Calu3 (cell line): Measurements from ENCODE around the gene CHD2. TPM values are rescaled to one million over a fixed set of nuclear protein-coding genes. Genes with fewer than 3 reads are reported as not detected.

ENCODE experiments used
- BruUV-seq: library from RNA; stranded (reverse); fragments of 400-500 nt; replicated peaks from 2 replicates; lab custom pipeline; 2021; lab: Mats Ljungman, UMichigan
- CTCF ChIA-PET: fragments of 300-600 bp; sonication (Branson Sonifier 250); formaldehyde crosslinking; loops from one replicate; lab custom pipeline; 2022; ENCODE audit warnings: antibody characterized with exemption; lab: Charles Lee
- DNase-seq: peaks from one replicate; pipeline ENCODE4 v3.0.0; 2022
- H3K27ac Mint-ChIP-seq: one replicate; pipeline ENCODE4 v1.8.0; 2022; ENCODE audit warnings: mixed read lengths; ENCODE audit not compliant: unreplicated experiment
- H3K27me3 Mint-ChIP-seq: one replicate; pipeline ENCODE4 v1.8.0; 2022; ENCODE audit warnings: mixed read lengths; ENCODE audit not compliant: unreplicated experiment
- H3K36me3 Mint-ChIP-seq: one replicate; pipeline ENCODE4 v1.8.0; 2022; ENCODE audit warnings: mild to moderate bottlenecking, moderate library complexity, mixed read lengths; ENCODE audit not compliant: insufficient read depth, unreplicated experiment
- H3K4me1 Mint-ChIP-seq: one replicate; pipeline ENCODE4 v1.8.0; 2022; ENCODE audit warnings: mild to moderate bottlenecking, low read depth, mixed read lengths; ENCODE audit not compliant: unreplicated experiment
- H3K4me3 Mint-ChIP-seq: one replicate; pipeline ENCODE4 v1.8.0; 2022; ENCODE audit warnings: mild to moderate bottlenecking, low read depth, moderate library complexity, mixed read lengths; ENCODE audit not compliant: unreplicated experiment
- H3K9me3 Mint-ChIP-seq: one replicate; pipeline ENCODE4 v1.8.0; 2022; ENCODE audit warnings: low read depth, mixed read lengths; ENCODE audit not compliant: unreplicated experiment
- intact Hi-C: fragments of 100-400 bp; cut with micrococcal nuclease; formaldehyde crosslinking; loops from one replicate; pipeline ENCODE4 v1.10.0; 2022; ENCODE audit not compliant: unreplicated experiment
- total RNA-seq: library from RNA; stranded (reverse); gene quantifications from 2 replicates; pipeline ENCODE4 v1.2.3, GENCODE V29; 2022
- TF ChIP-seq, protein P1 (sequence below): fragments of 200-600 bp; IDR thresholded peaks from one replicate; pipeline ENCODE4 v1.8.0; 2022; ENCODE audit warnings: antibody characterized with exemption; ENCODE audit not compliant: unreplicated experiment

The CHD2 gene
- total RNA-seq, 1 experiment from 2014 or later: 140 TPM

DNA sequence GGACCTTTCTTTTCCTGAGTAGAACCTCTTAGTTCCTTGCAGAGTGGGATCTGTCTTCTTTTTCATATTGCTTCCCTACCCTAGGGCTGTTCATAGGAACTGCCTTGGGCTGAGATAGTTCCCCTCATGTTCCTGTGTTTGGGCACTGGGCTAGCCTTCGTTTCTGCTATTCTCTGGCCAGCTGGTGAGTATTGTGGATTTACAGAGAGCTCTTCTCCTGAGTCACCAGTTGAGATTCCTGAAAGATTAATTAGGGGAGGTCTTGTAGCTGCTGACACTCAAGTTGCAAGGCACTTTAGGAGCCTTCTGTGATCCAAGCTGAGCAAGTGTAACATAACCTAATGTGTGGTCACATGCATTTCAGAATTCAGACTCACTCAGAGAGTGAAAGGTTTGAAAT, 30.7 kb downstream of the CHD2 start:
- Mint-ChIP-seq H3K4me3 (no peak overlapping the region), H3K36me3 (peaks cover 96% of the 10 kb centered on the region), H3K4me1 (no peaks in the 10 kb centered on the region), H3K9me3 (no peaks in the 10 kb centered on the region), H3K27me3 (no peaks in the 10 kb centered on the region), H3K27ac (no peak overlapping the region)
- no TSS peak for BruUV-seq
- DNase-seq: no peak
- intact Hi-C loops: no loop called here
- TF ChIP-seq, protein P1, sequence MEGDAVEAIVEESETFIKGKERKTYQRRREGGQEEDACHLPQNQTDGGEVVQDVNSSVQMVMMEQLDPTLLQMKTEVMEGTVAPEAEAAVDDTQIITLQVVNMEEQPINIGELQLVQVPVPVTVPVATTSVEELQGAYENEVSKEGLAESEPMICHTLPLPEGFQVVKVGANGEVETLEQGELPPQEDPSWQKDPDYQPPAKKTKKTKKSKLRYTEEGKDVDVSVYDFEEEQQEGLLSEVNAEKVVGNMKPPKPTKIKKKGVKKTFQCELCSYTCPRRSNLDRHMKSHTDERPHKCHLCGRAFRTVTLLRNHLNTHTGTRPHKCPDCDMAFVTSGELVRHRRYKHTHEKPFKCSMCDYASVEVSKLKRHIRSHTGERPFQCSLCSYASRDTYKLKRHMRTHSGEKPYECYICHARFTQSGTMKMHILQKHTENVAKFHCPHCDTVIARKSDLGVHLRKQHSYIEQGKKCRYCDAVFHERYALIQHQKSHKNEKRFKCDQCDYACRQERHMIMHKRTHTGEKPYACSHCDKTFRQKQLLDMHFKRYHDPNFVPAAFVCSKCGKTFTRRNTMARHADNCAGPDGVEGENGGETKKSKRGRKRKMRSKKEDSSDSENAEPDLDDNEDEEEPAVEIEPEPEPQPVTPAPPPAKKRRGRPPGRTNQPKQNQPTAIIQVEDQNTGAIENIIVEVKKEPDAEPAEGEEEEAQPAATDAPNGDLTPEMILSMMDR: no peak
- CTCF ChIA-PET: no interaction called here

DNA sequence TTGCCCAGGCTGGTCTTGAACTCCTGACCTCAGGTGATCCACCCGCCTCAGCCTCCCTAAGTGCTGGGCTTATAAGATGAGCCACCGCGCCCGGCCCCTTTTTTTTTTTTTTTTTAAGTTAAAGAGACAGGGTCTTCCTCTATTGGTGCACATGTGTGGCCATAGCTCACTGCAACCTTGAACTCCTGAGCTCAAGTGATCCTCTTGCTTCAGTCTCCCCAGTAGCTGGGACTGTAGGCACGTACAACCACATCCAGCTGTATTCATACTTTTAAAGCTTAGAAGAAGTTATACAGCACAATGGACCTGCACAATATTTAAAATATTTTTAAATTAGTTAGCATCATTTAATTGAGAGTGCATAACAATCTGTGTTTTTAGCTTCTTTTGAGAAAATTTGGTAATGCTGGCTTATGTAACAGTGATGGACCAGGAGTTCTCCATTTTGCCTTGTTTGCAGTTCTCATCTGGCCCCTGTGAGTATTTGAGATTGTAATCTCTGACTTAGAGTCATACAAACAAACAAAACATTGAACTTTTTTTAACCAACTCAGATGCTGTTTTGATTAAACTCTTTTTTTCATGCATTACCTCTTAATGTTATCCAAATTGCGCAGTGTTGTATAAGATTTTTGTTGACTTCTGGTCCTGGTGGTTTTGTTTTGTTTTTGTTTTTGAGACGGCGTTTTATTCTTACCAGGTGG, 33.0 kb downstream of the CHD2 start:
- H3K9me3 Mint-ChIP-seq: no peaks in the 10 kb centered on the region

DNA sequence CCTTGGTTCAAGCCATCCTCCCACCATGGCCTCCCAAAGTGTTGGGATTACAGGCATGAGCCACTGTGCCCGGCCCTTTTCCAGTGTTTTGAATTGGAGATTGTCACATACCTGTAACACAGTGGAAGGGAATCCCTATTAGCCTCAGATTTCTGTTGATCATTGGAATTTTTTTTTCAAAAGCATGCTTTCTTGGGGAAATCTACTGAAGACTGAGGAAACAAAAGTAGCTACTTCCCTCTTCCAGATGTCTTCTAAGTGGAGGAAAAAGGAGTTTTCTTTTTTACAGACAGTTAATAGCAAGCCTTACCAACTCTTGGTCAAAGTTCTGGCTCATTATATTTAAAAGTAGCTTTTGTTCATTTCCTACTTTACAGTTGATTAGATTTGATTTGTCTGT, 33.7 kb downstream of the CHD2 start:
- no peak overlapping the region for H3K27ac Mint-ChIP-seq
- H3K36me3 Mint-ChIP-seq: peaks cover 93% of the 10 kb centered on the region
- H3K27me3 Mint-ChIP-seq: no peaks in the 10 kb centered on the region
- H3K4me1 Mint-ChIP-seq: no peaks in the 10 kb centered on the region
- TF ChIP-seq, protein P1: no peak
- DNase-seq: no peak
- intact Hi-C loops: no loop called here
- CTCF ChIA-PET: interaction anchor here (0.6 kb wide), 1 partner anchor 107 kb away, joined by 10 read pairs; no protein-coding TSS in a partner anchor
- BruUV-seq: no TSS peak
- H3K9me3 Mint-ChIP-seq: no peaks in the 10 kb centered on the region
- H3K4me3 Mint-ChIP-seq: no peak overlapping the region

More for the DNA sequence above, 33.0 kb downstream of the CHD2 start:
- Mint-ChIP-seq H3K27ac (no peak overlapping the region), H3K4me1 (no peaks in the 10 kb centered on the region), H3K36me3 (peaks cover 95% of the 10 kb centered on the region), H3K4me3 (no peak overlapping the region), H3K27me3 (no peaks in the 10 kb centered on the region)
- CTCF ChIA-PET: no interaction called here
- intact Hi-C loops: no loop called here
- DNase-seq: no peak
- BruUV-seq: no TSS peak
- TF ChIP-seq, protein P1: no peak

DNA sequence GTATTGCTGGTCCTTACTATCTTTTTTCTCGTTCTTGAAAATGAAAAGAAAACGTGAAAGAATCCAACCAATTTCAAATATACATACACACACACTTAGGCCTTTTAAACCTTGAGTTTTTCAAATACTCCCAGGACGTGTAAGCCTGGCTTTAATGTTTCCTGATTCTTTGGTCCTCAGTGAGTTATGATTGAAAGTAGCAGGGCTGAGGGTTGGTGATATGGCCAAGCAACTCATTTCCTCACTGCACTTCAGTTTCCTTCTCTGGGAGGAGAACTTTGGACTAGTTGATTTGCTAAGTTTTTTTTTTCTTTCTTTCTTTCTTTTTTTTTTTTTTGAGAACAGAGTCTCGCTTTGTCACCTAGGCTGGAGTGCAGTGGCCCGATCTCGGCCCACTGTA, 34.6 kb downstream of the CHD2 start:
- Mint-ChIP-seq H3K4me1 (no peaks in the 10 kb centered on the region), H3K27me3 (no peaks in the 10 kb centered on the region), H3K36me3 (peaks cover 92% of the 10 kb centered on the region), H3K4me3 (no peak overlapping the region), H3K9me3 (no peaks in the 10 kb centered on the region), H3K27ac (peak overlapping the region; percentile 11)
- no peak for DNase-seq
- TF ChIP-seq, protein P1: no peak
- CTCF ChIA-PET: interaction anchor here (0.7 kb wide), 1 partner anchor 41 kb away, joined by 5 read pairs; no protein-coding TSS in a partner anchor
- intact Hi-C loops: no loop called here
- BruUV-seq: no TSS peak
